Mesendoderm (in vitro differentiated cells): ENCODE measurements around the gene XIRP1.

ENCODE experiments used
- DNase-seq: peaks from one replicate; pipeline ENCODE4 v3.0.0; 2013
- H2AK5ac ChIP-seq: 2 replicates; pipeline ENCODE4 v1.6.1; 2013; ENCODE audit warnings: low read length, inconsistent platforms
- H2BK120ac ChIP-seq: 2 replicates; pipeline ENCODE4 v1.6.1; 2013; ENCODE audit warnings: low read depth, mild to moderate bottlenecking, low read length, moderate library complexity, mixed read lengths
- H2BK15ac ChIP-seq: replicated peaks from 2 replicates; pipeline ENCODE4 v1.6.1; 2013; ENCODE audit warnings: low read depth, mild to moderate bottlenecking, moderate library complexity
- H2BK5ac ChIP-seq: 2 replicates; pipeline ENCODE4 v1.6.1; 2013; ENCODE audit warnings: low read length, inconsistent platforms
- H3K18ac ChIP-seq: 2 replicates; pipeline ENCODE4 v1.6.1; 2013; ENCODE audit warnings: mild to moderate bottlenecking, low read length, mixed read lengths
- H3K23ac ChIP-seq: one replicate; pipeline ENCODE4 v1.6.1; 2013; ENCODE audit warnings: low read length
- H3K27ac ChIP-seq: 2 replicates; pipeline ENCODE4 v1.5.1; 2013; ENCODE audit warnings: low read depth, mild to moderate bottlenecking, inconsistent platforms, low read length, moderate library complexity
- H3K27me3 ChIP-seq: 2 replicates; pipeline ENCODE4 v1.6.1; 2013; ENCODE audit warnings: low read length, control low read depth, mild to moderate bottlenecking, inconsistent platforms; ENCODE audit not compliant: insufficient read depth, poor library complexity
- H3K36me3 ChIP-seq: 2 replicates; pipeline ENCODE4 v1.6.1; 2013; ENCODE audit warnings: low read length, inconsistent platforms; ENCODE audit not compliant: control insufficient read depth, insufficient read depth
- H3K4ac ChIP-seq: one replicate; pipeline ENCODE4 v1.6.1; 2013; ENCODE audit warnings: low read depth, mild to moderate bottlenecking, low read length, moderate library complexity
- H3K4me1 ChIP-seq: 2 replicates; pipeline ENCODE4 v1.6.1; 2013; ENCODE audit warnings: low read depth, low read length, inconsistent platforms; ENCODE audit not compliant: control insufficient read depth
- H3K4me2 ChIP-seq: 2 replicates; pipeline ENCODE4 v1.6.1; 2013; ENCODE audit warnings: low read length
- H3K4me3 ChIP-seq: 2 replicates; pipeline ENCODE4 v1.5.1; 2013; ENCODE audit warnings: mild to moderate bottlenecking, low read length
- H3K56ac ChIP-seq: one replicate; pipeline ENCODE4 v1.6.1; 2013; ENCODE audit warnings: low read length
- H3K79me1 ChIP-seq: 2 replicates; pipeline ENCODE4 v1.6.1; 2013; ENCODE audit warnings: low read length, inconsistent platforms
- H3K79me2 ChIP-seq: 2 replicates; pipeline ENCODE4 v1.6.1; 2013; ENCODE audit warnings: mild to moderate bottlenecking, low read length; ENCODE audit not compliant: control insufficient read depth, insufficient read depth
- H3K9ac ChIP-seq: 2 replicates; pipeline ENCODE4 v1.6.1; 2013; ENCODE audit warnings: low read length, inconsistent platforms
- H4K5ac ChIP-seq: one replicate; pipeline ENCODE4 v1.6.1; 2013; ENCODE audit warnings: low read length
- H4K8ac ChIP-seq: one replicate; pipeline ENCODE4 v1.6.1; 2013; ENCODE audit warnings: low read depth, mild to moderate bottlenecking, control low read depth, low read length, moderate library complexity
- WGBS: extraction: QIAGEN DNeasy Blood & Tissue Kit; methylation state at CpG from one replicate; pipeline ENCODE4 v1.1.7; 2013; ENCODE audit warnings: low lambda C conversion rate, missing lambda C conversion rate; ENCODE audit not compliant: insufficient coverage; ENCODE audit errors: extremely low coverage; 5-methylcytosine and 5-hydroxymethylcytosine counted together

The XIRP1 gene

DNA sequence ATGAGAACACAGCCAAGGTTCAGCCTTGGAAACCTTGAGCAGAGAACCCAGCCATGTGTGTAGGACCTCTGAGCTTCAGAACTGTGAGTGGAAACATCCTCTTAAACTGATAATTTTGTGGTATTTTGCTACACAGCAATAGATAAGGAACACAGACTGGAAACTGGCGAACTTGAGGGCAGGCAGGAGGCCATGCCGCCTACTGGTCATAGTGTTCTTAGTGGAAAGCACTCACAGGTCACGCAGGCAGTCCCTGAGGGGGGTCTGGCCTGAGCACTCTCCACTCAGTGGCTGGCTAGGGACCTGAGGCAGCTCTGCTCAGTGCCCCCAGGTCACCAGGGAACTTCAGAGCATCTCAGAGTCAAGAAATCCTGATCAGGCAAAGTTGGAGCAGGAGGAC lies 9.7 kb upstream of the XIRP1 start:
- no CpG with 5 or more reads among the region's 3 CpGs for WGBS
- no peak overlapping the region for H2BK5ac ChIP-seq
- no peak overlapping the region for H3K4me3 ChIP-seq
- H3K27ac ChIP-seq = no peak overlapping the region
- H2AK5ac ChIP-seq = no peak overlapping the region
- H3K79me2 ChIP-seq = no peaks in the 10 kb centered on the region
- no peak overlapping the region for H3K9ac ChIP-seq
- no peak overlapping the region for H3K18ac ChIP-seq
- no peak overlapping the region for H3K4me2 ChIP-seq
- H3K56ac ChIP-seq = no peak overlapping the region
- no peak overlapping the region for H3K4ac ChIP-seq
- H3K4me1 ChIP-seq = no peaks in the 10 kb centered on the region
- H2BK15ac ChIP-seq = no peak overlapping the region
- H3K23ac ChIP-seq = no peak overlapping the region
- H3K27me3 ChIP-seq = no peaks in the 10 kb centered on the region
- H2BK120ac ChIP-seq = no peak overlapping the region
- no peak overlapping the region for H4K5ac ChIP-seq
- no peaks in the 10 kb centered on the region for H3K79me1 ChIP-seq
- DNase-seq = no peak
- H4K8ac ChIP-seq = no peak overlapping the region
- H3K36me3 ChIP-seq = no peaks in the 10 kb centered on the region

DNA sequence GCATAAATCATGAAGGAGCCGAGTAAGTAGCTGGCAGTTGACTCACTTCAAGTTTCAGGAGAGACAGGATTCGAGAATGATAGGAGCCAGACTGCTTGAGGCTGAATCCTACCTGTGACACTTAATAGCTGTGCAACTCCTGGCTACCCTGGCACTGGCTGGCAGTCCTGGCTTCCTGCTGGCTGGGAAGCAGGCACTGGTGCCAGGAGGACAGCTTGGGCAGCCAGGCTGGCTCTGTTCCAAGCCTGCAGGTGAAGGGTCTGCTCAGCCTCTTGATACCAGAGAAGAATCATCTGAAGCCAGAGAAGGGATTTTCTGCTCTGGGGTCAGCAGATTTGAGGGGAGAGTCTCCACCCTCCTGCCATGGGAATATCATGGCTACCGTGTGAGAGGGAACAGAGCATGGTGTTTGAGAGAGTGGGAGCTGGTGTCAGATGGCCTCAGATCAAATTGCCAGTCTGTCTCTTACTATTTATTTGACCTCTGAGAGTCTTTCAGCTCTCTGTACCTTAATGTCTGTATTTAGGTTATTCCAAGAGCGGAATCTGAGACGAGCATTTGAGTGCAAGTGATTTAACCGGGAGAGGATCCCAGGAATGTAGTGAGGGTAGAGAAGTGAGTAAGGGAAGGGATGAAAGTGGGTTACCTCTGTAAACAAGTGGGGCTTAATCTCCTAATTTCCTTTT lies 4.4 kb upstream of the XIRP1 start:
- H3K4me1 ChIP-seq = no peaks in the 10 kb centered on the region
- no peak overlapping the region for H2AK5ac ChIP-seq
- no peak overlapping the region for H3K23ac ChIP-seq
- no peak overlapping the region for H3K4ac ChIP-seq
- no peak overlapping the region for H2BK5ac ChIP-seq
- no peaks in the 10 kb centered on the region for H3K79me1 ChIP-seq
- no peak overlapping the region for H3K4me2 ChIP-seq
- no peak overlapping the region for H3K4me3 ChIP-seq
- no peak overlapping the region for H3K18ac ChIP-seq
- H3K27ac ChIP-seq = no peak overlapping the region
- H3K9ac ChIP-seq = no peak overlapping the region
- WGBS = no CpG with 5 or more reads among the region's 6 CpGs
- H3K56ac ChIP-seq = no peak overlapping the region
- peak; percentile 58 for DNase-seq
- no peak overlapping the region for H4K8ac ChIP-seq
- H2BK120ac ChIP-seq = no peak overlapping the region
- H4K5ac ChIP-seq = no peak overlapping the region
- H3K36me3 ChIP-seq = no peaks in the 10 kb centered on the region
- no peak overlapping the region for H2BK15ac ChIP-seq
- H3K79me2 ChIP-seq = no peaks in the 10 kb centered on the region
- H3K27me3 ChIP-seq = no peaks in the 10 kb centered on the region

GRCh38 chr3:39196034-39196433 lies 3.6 kb upstream of the XIRP1 start:
- Histone ChIP-seq H3K18ac (no peak overlapping the region), H4K8ac (no peak overlapping the region), H3K9ac (no peak overlapping the region), H2BK15ac (no peak overlapping the region), H4K5ac (no peak overlapping the region), H3K56ac (no peak overlapping the region), H3K27ac (no peak overlapping the region), H2BK120ac (no peak overlapping the region), H3K79me2 (no peaks in the 10 kb centered on the region), H2BK5ac (no peak overlapping the region), H3K23ac (no peak overlapping the region), H3K4ac (no peak overlapping the region), H3K27me3 (no peaks in the 10 kb centered on the region), H2AK5ac (no peak overlapping the region), H3K4me3 (no peak overlapping the region), H3K79me1 (no peaks in the 10 kb centered on the region), H3K36me3 (no peaks in the 10 kb centered on the region), H3K4me2 (no peak overlapping the region), H3K4me1 (no peaks in the 10 kb centered on the region)
- DNase-seq = no peak
- WGBS = no CpG with 5 or more reads among the region's 3 CpGs

DNA sequence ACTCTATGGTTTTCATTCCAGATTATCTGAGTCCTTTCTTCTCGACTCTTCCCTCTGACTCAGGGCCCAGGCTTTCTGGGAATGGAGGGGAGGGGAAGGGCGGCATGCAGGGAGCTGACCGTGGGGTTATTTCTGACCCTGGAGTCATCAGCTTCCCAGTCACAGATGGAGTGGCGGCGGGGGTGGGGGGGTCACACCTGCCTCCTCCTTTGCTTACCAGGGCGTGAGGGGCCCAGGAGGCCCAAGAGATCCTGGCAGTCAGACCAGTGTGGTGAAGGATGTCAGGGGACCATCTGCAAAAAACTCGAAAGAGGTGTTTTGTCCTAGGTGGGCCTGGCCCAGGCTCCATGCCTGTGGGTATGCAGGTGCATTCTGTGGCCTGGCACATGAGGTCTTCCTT lies 996 bp upstream of the XIRP1 start:
- Histone ChIP-seq H3K4me3 (no peak overlapping the region), H3K23ac (no peak overlapping the region), H2AK5ac (no peak overlapping the region), H3K36me3 (no peaks in the 10 kb centered on the region), H3K4ac (no peak overlapping the region), H4K5ac (no peak overlapping the region), H3K27me3 (no peaks in the 10 kb centered on the region), H4K8ac (no peak overlapping the region), H3K79me1 (no peaks in the 10 kb centered on the region), H3K79me2 (no peaks in the 10 kb centered on the region), H2BK15ac (no peak overlapping the region), H3K4me2 (no peak overlapping the region), H2BK120ac (no peak overlapping the region), H3K56ac (no peak overlapping the region), H3K18ac (no peak overlapping the region), H2BK5ac (no peak overlapping the region), H3K27ac (no peak overlapping the region), H3K9ac (no peak overlapping the region), H3K4me1 (no peaks in the 10 kb centered on the region)
- DNase-seq = peak; percentile 77
- no CpG with 5 or more reads among the region's 7 CpGs for WGBS

GRCh38 chr3:39191773-39192172 lies 622 bp downstream of the XIRP1 start:
- no peak overlapping the region for H2BK15ac ChIP-seq
- no peak overlapping the region for H2BK120ac ChIP-seq
- no peak overlapping the region for H3K56ac ChIP-seq
- no peak overlapping the region for H4K5ac ChIP-seq
- no peaks in the 10 kb centered on the region for H3K4me1 ChIP-seq
- H3K9ac ChIP-seq = no peak overlapping the region
- H2BK5ac ChIP-seq = no peak overlapping the region
- H3K18ac ChIP-seq = no peak overlapping the region
- no peak overlapping the region for H3K4me2 ChIP-seq
- H3K27ac ChIP-seq = no peak overlapping the region
- H4K8ac ChIP-seq = no peak overlapping the region
- no peaks in the 10 kb centered on the region for H3K79me2 ChIP-seq
- no peaks in the 10 kb centered on the region for H3K27me3 ChIP-seq
- no peak for DNase-seq
- no peaks in the 10 kb centered on the region for H3K79me1 ChIP-seq
- H3K23ac ChIP-seq = no peak overlapping the region
- no peak overlapping the region for H2AK5ac ChIP-seq
- H3K4ac ChIP-seq = no peak overlapping the region
- no CpG with 5 or more reads among the region's 3 CpGs for WGBS
- H3K4me3 ChIP-seq = no peak overlapping the region
- no peaks in the 10 kb centered on the region for H3K36me3 ChIP-seq

GRCh38 chr3:39191111-39191510 lies 1.3 kb downstream of the XIRP1 start:
- no peaks in the 10 kb centered on the region for H3K79me1 ChIP-seq
- H3K36me3 ChIP-seq = no peaks in the 10 kb centered on the region
- no peak overlapping the region for H3K56ac ChIP-seq
- H3K9ac ChIP-seq = no peak overlapping the region
- H3K23ac ChIP-seq = no peak overlapping the region
- peak; percentile 64 for DNase-seq
- no peaks in the 10 kb centered on the region for H3K4me1 ChIP-seq
- no peak overlapping the region for H2BK15ac ChIP-seq
- no peak overlapping the region for H3K27ac ChIP-seq
- no peak overlapping the region for H2AK5ac ChIP-seq
- WGBS = no CpG with 5 or more reads among the region's 1 CpG
- no peak overlapping the region for H4K5ac ChIP-seq
- H4K8ac ChIP-seq = no peak overlapping the region
- H2BK5ac ChIP-seq = no peak overlapping the region
- no peak overlapping the region for H3K18ac ChIP-seq
- H3K27me3 ChIP-seq = no peaks in the 10 kb centered on the region
- H3K4me2 ChIP-seq = no peak overlapping the region
- H3K4me3 ChIP-seq = no peak overlapping the region
- no peak overlapping the region for H2BK120ac ChIP-seq
- H3K79me2 ChIP-seq = no peaks in the 10 kb centered on the region
- no peak overlapping the region for H3K4ac ChIP-seq
